SK-N-SH (cell line): ENCODE measurements around the gene GRIK3.

ENCODE experiments used
- EZH2phosphoT487 ChIP-seq: fragments of 200-600 bp; sonication (generic); IDR thresholded peaks from 2 replicates; pipeline ENCODE4 v1.6.1; 2017; ENCODE audit warnings: low read depth, mixed run types, mild to moderate bottlenecking, antibody characterized with exemption, moderate library complexity, borderline replicate concordance
- GATA2 ChIP-seq: sonication (generic); formaldehyde crosslinking; IDR thresholded peaks from 2 replicates; pipeline ENCODE4 v1.5.0; 2020; ENCODE audit warnings: mild to moderate bottlenecking, missing genetic modification reagents
- MEF2A ChIP-seq: IDR thresholded peaks from 2 replicates; pipeline ENCODE4 v1.4.0; 2012; ENCODE audit warnings: low read depth, borderline replicate concordance
- RAD21 ChIP-seq: IDR thresholded peaks from 2 replicates; pipeline ENCODE4 v1.6.1; 2012; ENCODE audit warnings: mild to moderate bottlenecking, low read length
- TEAD4 ChIP-seq: IDR thresholded peaks from 2 replicates; pipeline ENCODE4 v1.4.0; 2012; ENCODE audit warnings: mild to moderate bottlenecking, borderline replicate concordance; ENCODE audit not compliant: insufficient read depth
- TF ChIP-seq, protein P1 (sequence below): fragments of 200-600 bp; sonication (generic); IDR thresholded peaks from 2 replicates; pipeline ENCODE4 v1.6.1; 2017; ENCODE audit warnings: antibody characterized with exemption, mild to moderate bottlenecking, moderate library complexity
- TF ChIP-seq, protein P2 (sequence below): fragments of 150-350 bp; IDR thresholded peaks from 2 replicates; pipeline ENCODE4 v1.6.1; 2017; ENCODE audit warnings: antibody characterized with exemption, low read length, low read depth, borderline replicate concordance

DNA sequence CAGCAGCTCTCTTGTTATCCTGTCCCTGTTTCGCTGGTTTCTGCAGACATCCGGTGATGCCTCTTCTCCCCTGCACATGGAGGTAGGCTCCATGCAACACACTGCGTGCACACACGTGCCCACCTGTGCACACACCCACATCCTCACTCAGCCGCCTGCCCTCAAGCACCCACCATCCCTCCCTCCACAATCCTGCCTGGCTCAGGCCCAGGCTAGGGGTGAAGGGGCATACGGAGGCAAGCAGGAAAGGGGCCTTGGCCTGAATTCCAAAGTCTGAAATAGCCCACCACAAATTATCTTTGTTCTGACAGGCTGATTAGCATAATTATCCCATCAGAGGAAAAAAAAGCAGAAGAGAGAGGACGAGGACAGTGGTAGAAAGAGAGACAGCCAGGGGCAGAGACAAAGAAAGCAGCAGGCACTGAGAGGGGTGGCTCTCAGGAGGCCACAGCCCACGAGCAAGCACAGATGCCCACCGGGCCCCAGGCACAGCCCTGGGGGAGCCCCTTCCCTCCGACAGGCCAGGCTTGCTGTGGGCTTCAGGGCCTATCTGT lies 73.2 kb downstream of the GRIK3 start:
- TF ChIP-seq MEF2A (no peak), EZH2phosphoT487 (no peak), GATA2 (no peak), TEAD4 (no peak), RAD21 (no peak)
- TF ChIP-seq, protein P1, sequence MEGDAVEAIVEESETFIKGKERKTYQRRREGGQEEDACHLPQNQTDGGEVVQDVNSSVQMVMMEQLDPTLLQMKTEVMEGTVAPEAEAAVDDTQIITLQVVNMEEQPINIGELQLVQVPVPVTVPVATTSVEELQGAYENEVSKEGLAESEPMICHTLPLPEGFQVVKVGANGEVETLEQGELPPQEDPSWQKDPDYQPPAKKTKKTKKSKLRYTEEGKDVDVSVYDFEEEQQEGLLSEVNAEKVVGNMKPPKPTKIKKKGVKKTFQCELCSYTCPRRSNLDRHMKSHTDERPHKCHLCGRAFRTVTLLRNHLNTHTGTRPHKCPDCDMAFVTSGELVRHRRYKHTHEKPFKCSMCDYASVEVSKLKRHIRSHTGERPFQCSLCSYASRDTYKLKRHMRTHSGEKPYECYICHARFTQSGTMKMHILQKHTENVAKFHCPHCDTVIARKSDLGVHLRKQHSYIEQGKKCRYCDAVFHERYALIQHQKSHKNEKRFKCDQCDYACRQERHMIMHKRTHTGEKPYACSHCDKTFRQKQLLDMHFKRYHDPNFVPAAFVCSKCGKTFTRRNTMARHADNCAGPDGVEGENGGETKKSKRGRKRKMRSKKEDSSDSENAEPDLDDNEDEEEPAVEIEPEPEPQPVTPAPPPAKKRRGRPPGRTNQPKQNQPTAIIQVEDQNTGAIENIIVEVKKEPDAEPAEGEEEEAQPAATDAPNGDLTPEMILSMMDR, result no peak
- TF ChIP-seq, protein P2, sequence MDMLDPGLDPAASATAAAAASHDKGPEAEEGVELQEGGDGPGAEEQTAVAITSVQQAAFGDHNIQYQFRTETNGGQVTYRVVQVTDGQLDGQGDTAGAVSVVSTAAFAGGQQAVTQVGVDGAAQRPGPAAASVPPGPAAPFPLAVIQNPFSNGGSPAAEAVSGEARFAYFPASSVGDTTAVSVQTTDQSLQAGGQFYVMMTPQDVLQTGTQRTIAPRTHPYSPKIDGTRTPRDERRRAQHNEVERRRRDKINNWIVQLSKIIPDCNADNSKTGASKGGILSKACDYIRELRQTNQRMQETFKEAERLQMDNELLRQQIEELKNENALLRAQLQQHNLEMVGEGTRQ, result no peak
